GM21619 (cell line): ENCODE results near the gene INVS.
"Not testable (repeated sequence)": the region's sequence is repeated elsewhere in the genome, so short reads cannot be mapped to it uniquely, and the experiment has no call there.

Experiments used
- ATAC-seq: cut with Tn5 transposase; IDR thresholded peaks from one replicate; pipeline ENCODE4 v1.9.1; 2021; ENCODE audit not compliant: unreplicated experiment

Gene INVS

DNA sequence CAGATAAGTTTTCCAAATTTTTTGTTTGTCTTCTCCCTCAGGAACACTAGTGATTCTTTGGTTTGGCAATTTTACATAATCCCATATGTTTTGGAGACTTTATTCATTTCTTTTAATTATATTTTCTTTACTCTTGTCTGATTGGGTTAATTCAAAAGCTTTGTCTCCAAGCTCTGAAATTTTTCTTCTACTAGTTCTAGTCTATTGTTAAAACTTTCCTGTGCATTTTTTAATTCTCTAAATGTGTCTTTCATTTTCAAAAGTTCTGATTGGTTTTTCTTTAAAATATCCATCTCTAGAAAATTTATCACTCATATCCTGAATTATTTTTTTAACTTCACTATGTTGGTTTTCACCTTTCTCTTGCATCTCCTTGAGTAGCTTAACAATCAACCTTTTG lies 92.2 kb downstream of the INVS start:
- ATAC-seq, result no peak

DNA sequence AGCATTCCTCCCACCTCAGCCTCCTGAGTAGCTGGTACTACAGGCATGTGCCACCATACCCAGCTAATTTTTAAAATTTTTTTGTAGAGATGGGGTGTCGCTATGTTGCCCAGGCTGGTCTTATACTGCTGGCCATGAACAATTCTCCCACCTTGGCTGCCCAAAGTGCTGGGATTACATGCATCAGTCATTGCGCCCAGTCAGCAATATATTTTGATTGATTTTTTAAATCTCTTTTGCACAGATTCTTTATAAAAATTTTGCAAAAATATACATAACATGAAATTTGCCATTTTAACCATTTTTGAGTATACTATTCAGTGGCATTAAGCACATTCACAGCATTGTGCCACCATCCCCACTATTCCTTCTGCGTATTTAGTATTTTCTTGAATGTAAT lies 94.0 kb downstream of the INVS start:
- ATAC-seq, result no peak

DNA sequence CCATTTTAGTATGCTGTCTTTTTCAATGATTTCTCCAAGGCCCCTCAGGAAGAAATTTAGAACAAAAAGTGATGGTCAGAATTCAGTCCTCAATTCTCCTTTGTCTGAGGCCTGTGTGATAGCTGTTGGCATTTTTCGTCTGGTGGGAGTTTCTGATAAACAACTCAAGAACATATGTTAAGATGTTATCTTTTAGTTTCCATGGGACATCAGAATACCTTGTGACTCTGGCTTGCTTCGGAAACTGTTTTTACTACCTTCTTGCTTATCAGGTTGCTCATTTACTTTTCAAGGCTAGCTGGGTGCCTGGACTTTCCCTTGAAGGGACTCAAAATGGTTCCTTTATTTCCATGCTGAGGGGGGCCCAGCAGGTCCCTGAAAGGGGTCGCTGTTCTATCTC lies 97.2 kb downstream of the INVS start:
- ATAC-seq, result no peak

DNA sequence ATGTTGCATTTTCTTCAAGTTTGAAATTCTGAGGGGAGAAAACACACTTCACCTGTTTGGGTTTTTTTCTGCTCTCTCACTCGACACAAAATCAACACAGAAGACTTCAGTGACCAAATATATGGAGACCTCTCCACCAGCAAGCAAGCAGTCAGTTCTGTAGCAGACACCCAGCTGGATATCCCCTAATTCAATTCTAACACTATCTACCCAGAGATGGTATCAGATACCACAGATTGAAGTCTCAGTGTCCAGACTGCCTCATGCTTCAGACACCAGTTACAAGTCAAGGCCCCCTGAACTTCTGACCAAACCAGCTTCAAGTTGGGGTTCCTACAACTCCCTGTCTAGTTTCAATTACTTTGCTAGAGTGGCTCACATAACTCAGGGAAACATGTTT lies 97.8 kb downstream of the INVS start:
- ATAC-seq, result no peak

DNA sequence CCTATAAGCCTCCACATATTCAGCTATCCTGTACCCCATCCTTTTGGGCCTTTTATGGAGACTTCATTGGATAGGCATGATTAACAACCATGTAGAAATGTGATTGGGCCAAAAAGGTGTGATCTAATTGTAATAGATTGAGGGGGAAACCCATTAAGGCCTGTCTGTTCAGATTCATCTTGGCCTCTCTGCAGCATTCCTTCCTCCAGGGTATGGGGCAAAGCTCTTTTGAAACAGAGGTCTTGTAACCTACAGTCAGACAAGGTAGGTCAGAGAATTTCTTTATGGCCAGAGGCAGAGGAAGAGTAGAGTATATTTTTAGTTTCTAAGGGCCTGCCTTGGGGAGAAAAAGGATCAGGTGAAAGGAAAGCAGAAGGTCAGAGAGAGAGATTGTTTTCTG lies 98.5 kb downstream of the INVS start:
- no peak for ATAC-seq

DNA sequence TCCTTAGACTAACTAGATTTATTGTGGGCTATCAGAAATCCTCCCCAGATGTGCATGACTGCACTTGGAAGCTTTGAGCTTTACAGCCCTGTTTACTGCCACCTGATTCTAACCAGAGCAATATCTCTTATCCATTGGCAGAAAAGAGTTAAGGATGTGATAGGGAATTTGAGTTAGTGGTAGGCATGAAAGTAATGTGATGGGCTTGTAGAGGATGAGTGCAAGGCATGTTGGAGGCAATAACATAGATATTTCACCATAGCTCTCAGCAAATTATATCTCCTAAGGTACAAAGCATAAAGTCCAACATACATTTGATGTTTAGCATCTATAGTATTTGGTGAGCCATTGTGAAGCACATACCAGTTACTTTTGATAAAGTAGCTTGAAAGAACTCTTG lies 103.8 kb downstream of the INVS start:
- ATAC-seq, result no peak

DNA sequence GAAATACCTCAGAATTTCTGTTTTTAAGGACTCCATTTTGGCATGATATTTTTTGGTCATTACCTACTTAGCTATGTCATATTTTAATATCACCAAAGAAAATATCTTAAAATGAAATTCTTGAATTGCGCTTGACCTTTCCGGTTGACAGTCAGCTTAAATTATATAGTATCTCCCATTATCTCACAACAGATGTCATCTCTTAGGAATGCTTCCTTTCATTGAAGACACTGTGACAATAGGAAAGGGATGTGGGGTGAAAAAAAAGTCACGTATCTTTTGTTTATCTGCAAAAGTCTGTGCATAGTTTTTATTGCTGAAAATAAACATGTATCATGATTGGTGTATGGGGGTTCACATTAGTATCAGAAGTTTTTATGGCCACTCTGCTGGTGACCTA lies 105.8 kb downstream of the INVS start:
- no peak for ATAC-seq

DNA sequence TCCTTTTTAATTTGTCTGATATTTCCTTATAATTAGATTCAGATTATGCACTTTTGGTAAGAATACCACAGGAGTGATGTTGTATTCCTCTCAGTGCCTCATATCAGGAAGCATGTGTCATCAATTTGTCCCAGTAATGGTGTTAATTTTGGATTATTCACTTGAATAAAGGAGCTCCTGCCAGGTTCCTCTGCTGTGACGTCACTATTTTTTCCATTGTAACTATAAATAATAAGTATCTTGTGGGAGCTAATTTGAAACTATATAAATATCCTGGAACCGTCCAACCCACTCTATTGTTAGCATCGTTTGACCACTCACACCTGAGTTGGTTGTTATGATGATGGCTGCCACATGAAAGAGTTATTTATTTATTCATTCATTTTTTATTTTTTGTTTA lies 107.9 kb downstream of the INVS start:
- ATAC-seq, result no peak

DNA sequence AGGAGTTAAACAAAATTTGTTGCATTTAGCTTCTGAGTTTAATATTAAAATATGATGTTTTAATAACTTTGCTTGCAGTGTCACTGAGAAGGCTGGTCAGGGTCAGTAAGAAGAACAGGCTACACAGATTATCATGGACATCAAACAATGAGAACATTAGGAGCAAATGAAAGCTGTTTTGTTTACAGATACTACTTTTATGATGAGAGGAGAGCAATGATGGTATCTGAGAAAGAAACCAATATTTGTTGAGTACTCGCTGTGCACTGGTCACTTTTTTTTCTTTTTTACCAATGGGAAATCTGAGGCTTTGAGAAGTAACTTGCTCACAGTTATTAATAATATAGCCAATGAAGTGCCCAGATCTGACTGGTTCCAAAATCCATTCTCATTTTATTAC lies 109.6 kb downstream of the INVS start:
- ATAC-seq, result no peak

DNA sequence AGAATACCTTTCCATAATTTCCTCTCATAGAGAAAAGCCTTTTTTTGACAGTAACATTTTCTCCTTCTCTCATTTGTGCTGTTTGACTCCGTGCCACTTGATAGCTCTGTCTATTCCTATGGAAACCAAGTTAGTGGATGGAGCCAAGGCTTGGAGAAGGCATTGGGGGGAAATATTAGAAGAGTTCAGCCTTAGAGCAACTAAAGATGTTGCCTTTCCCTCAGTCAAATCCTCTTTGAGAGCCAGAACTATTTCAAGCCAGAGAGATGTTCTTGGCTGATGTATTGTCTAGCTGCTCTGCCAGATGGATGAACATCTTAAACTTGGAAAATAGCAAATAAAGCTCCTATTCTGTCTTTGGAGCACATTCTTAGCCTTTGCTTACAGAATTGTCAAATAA lies 112.4 kb downstream of the INVS start:
- ATAC-seq, result no peak

DNA sequence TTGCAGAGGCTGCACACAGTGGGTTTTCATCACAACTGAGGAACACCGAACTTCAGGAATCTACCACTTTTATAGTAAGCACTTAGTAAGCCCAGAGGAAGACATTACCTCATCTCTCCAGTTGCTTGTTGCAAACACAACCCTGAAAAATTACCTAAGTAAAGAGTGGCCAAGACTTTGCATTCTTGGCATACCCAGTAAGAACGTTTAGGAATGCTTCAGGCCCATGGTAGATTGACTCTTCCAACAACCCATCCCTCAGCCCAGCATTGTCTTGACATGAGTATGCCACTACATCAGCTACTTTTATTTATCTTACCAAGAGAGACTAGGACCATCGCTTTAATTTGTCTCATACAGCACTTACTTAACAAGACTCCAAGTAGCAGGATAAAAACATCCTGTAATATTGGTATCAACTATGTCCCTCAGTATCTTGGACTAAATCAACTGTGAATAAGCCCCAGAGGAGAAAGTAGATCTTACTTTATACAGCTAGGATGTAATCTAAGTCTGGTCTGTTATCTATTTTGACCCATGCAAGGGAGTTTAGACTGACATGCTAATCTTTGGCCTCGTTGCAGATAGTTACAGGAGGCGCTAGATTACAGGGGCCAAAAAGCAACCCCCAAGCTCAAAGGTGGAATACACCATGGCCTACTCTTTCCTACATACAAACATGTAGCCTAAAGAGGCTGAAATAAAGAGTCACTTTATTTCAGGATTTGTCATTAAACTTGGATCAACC lies 114.9 kb downstream of the INVS start:
- ATAC-seq, result no peak

DNA sequence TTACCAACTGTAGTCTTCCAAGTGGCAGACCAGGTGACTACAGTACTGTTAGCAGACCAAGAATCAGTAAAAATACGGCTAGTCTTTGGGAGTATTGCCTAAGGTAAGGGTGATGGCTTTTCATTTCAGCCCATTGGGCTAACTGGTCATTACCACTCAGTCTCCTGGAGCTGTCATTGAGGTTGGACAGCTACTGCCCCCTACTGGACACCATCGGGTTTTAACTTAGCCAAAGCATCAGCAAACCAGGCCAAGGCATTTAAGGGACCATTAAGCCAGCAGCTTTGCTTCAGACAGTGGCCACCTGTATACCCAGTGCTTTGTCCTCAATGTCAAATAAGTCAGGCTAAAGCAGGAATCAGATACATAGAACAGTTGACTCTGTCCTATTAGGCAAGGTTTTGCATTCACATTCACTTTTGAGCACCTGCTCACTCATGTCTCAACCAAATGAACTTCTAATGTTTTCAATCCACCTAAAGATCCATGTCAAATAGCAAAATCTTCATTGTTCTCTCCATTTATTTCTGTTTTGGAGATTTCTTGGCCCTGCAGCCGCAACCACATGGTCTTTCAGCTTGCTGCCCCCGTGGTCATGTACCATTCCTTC lies 117.2 kb downstream of the INVS start:
- ATAC-seq, result peak; percentile 66

DNA sequence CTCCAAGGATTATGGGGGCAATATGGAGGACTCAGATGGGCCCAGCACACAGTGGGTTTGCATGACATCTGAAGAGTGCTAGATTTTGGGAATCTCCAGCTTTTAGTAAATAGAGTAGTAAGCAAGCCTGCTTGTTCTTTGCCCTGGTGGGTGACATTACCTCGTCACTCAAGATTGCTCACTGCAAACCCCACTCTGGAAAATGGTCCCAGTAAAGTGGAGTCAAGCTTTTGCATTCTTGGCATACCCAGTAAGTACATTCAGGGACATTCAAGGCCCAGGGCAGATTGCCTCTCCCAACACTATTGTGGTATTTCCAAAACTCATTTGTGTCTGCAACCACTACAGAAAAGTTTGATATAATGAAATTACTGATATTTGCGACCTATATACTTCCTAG lies 118.5 kb downstream of the INVS start:
- ATAC-seq, result no peak

DNA sequence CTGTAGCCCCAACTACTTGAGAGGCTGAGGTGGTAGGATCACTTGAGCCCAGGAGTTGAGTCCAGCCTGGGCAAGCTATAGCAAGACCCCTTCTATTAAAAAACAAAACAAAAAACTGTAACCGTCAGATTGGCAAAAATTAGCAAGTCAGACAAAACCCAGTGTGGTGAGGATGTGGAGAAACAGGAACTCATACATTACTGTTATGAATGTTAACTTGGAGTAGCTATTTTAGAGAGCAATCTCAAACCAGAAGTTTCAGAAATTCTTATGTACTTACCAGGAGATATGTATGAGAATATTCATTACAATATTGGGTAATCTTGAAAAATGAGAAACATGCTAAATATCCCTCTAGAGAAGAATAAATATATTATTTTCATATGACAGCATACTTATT lies 120.3 kb downstream of the INVS start:
- ATAC-seq, result peak; percentile 69

DNA sequence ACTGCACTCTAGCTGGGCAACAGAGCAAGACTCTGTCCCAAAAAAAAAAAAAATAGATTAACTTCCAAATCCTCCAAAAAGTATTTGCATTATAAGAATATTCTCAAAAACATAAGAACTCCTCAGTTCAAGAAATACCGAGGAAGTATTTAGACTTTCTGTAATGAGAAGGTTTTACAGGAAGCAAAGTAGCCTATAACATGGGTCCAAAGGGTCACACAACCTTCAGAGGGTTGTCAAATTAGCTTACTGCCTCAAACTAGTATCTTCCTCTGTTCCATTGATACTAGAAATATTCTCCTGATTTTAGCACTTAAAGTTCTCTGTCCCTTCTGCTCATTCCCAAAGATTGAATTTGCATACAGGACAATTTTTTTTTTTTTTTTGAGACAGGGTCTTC lies 121.9 kb downstream of the INVS start:
- no peak for ATAC-seq

DNA sequence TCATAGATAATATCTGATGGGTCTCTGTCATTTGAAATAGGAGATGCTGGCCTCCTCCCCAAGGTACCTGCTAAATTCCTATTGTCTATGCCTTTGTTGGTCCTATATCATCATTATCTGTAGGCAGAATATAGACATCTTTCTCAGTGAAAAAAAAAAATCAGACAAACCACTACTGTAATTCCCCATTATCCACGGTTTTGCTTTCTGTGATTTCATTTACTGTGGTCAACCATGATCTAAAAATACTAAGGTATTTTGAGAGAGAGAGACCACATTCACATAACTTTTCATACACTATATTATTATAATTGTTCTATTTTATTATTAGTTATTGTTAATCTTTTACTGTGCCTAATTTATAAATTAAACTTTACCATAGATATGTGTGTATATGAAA lies 122.5 kb downstream of the INVS start:
- no peak for ATAC-seq

DNA sequence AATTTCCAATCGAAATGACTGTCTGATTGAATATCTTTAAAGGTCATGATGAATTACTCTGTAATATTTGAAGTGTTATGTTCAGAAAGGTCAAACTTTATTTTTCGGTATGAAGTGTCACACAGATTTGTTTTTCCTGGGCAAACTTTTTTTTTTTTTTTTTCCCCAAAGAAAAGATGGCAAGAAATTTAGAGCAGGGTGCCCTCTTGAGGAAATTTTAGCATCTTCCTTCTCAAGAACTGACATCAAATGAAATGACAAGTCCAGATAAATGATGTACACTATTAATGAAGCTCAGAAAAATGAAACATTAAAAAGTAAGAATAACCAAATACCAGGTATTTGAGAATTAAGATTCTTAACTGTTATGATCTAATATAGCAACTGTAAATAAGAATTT lies 123.6 kb downstream of the INVS start:
- ATAC-seq, result no peak

DNA sequence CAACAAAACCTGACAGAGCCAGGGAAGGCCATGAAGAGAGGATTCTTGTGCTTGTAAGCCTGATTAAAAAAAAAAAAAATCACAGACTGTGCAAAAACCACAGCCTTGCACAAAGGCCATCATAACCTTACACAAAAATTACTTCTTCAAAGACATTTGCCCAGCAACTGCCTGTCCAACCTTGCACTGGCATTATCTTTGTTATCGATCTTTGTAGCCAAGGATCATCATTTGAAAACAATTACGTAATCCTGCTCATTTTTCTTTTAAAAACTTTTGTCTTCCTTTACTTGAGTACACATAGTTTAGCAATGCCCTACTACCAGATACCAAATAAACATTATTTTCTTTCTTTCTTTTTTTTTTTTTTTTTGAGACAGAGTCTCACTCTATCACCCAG lies 128.6 kb downstream of the INVS start:
- no peak for ATAC-seq

DNA sequence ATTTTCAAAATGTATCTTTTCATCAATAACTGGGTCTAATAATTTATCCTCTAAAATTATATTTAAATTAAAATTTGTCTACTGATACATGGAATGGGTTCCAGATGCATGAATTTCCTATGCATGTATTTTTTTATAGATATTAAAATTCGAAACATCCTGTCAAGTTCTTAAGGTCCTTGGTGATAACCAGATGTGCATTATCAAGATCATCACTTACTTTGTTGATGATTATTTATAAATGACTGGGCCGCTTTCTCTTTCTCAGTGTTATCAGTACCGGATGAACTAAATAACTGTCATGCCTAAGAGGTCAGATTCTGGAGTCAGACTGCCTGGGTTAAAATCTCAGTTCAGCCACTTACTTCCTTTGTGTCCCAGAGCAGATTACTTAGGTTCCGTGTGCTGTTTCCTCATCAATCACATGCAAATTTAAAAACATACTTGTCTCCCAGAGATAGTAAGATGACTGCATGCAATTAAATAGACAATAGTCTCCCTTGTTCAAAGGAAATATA lies 129.4 kb downstream of the INVS start:
- no peak for ATAC-seq

DNA sequence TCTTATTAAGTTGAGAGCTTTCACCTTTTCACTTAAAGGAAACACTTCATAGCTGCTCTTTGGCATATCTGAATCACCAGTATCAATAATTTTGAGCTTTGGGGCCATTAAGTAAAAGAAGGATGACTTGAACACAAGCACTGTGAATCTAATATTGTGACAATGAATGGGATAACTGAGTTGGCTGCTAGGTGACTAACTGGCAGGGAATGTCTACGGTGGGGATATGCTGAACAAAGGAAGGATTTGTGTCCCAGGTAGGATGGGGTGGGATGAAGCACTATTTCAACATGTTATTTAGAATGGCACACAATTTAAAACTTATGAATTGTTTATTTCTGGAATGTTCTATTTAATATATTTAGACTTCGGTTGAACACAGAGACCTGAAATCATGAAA lies 130.1 kb downstream of the INVS start:
- ATAC-seq, result no peak

DNA sequence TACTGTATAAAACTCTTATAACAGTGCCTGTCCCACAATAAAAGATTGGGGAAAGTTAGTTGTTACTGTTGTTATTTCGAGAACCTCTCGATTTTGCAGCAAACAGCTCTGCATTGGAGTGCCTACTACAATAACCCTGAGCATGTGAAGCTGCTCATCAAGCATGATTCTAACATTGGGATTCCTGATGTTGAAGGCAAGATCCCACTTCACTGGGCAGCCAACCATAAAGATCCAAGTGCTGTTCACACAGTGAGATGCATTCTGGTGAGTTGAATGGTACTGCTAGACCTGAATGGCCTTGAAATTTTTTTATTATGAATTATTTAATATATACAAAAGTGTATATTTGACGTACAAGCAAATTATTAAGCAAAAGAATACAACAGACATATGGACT lies 130.5 kb downstream of the INVS start:
- ATAC-seq, result no peak

DNA sequence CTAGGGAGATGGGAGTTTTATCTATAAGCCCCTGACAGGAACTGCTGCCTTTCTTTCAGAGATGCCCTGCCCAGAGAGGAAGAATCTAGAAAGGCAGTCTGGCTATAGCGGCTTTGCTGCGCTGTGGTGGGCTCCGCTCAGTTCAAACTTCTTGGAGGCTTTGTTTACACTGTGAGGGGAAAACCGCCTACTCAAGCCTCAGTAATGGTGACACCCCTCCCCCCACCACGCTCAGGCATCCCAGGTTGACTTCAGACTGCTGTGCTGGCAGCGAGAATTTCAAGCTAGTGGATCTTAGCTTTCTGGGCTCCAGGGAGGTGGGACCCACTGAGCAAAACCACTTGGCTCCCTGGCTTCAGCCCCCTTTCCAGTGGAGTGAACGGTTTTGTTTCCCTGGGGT lies 137.9 kb downstream of the INVS start:
- not testable (repeated sequence) for ATAC-seq

DNA sequence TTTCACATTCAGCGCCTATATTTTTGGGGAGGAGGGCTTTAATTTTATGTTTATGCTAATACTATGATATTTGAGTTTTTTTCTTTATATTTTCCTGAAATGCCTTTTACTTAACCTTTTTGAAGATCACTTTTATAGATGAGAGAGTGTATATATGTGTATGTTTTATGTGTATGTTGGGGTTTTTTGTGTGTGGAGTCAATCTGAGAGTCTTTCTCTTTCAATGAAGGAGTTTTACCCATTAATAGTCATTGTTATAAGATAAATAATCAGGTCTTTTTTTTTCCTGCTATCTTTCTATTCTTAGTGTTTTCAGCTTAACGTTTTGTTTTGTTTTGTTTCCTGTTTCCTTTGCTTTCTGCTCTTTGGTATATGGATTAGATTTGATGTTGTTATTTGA lies 141.5 kb downstream of the INVS start:
- no peak for ATAC-seq
